ENCODE results near the gene JAK1.

Gene JAK1

DNA sequence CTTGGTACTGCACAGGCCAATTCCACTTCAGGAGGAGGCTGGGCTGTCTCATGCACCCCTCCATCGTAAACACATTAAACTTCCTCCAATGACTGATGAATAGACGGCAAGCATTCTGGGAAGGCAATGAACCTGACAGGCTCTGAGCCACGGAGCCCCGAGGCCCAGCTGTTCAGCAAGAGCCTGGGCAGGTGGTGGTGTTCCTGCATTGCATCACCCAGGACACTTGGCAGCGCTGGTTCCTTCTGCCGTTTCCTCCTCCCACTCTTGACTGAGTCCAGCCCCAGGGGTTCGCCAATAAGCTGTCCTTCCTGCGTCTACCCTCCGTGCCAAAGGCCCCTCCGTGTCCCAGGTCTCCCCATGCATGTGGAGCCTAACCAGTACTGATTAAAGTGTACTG is 109.8 kb downstream of the JAK1 start (continued):
- no peak for TF ChIP-seq ZNF513 (tag by site-specific recombination; IDR thresholded peaks at IDR 0.05)
- no peak for TF ChIP-seq ZNF350 (tag by site-specific recombination; IDR thresholded peaks at IDR 0.05)
- no peak for TF ChIP-seq MZF1 (tag by site-specific recombination; IDR thresholded peaks at IDR 0.05; ENCODE audit: borderline replicate concordance)
- TF ChIP-seq ZNF266 (tag by site-specific recombination; IDR thresholded peaks at IDR 0.05; ENCODE audit: low read depth): no peak

GRCh38 chr1:64855557-64855956 is 110.8 kb downstream of the JAK1 start:
- TF ChIP-seq KLF9 (tag by site-specific recombination; IDR thresholded peaks at IDR 0.05; ENCODE audit: low read depth) (no peak), ZNF529 (tag by site-specific recombination; IDR thresholded peaks at IDR 0.05; ENCODE audit: insufficient replicate concordance) (peak; percentile 97)
- POLR2A ChIA-PET: no interaction called here

DNA sequence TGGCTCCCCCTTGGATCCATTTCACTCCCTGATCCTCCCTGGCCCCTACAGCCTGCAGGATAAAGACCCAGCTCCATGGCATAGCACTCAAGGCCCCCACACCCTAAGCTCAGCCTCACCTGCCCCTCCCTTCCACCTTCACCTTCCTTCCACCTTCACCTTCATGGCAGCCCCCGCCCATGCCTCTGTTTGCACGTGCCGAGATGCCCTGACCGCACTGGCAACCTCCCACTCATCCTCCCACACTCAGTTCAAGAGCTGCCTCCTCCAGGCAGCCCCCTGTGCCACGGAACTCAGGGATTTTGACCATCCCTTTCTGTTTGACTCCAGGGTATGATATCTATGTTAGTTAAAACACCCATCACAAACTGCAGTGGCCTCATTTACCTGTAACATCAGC is 111.7 kb downstream of the JAK1 start:
- POLR2A ChIA-PET: no interaction called here
- TF ChIP-seq ZNF488 (tag by site-specific recombination; IDR thresholded peaks at IDR 0.05): no peak
- TF ChIP-seq EGR2 (tag by site-specific recombination; IDR thresholded peaks at IDR 0.05; ENCODE audit: low read depth): peak; percentile 69
- peak; percentile 52; the same call in 1 of the 2 replicates for TF ChIP-seq ZFHX2 (tag by site-specific recombination; conservative IDR thresholded peaks at IDR 0.05)
- no peaks in the 10 kb centered on the region for H3K9me3 ChIP-seq (ENCODE audit: control insufficient read depth, insufficient read depth, low read depth, low read length)

More at GRCh38 chr1:64855557-64855956, 110.8 kb downstream of the JAK1 start:
- Histone ChIP-seq H3K36me3 (ENCODE audit: control insufficient read depth in 2 of 2, insufficient read depth in 1 of 2, low read length in 2 of 2) (peaks cover 4 to 85% of the 10 kb centered on the region in 2 experiments; a peak in 1 of 3 replicates), H3K4me3 (ENCODE audit: low read depth, low read length) (no peak overlapping the region), H3K9me3 (ENCODE audit: control insufficient read depth, insufficient read depth, low read depth, low read length) (no peaks in the 10 kb centered on the region), H3K4me1 (ENCODE audit: control insufficient read depth, insufficient read depth, low read length) (no peaks in the 10 kb centered on the region), H3K27ac (ENCODE audit: extremely low read depth, low read depth, low read length) (no peak overlapping the region)
- CTCF ChIA-PET: no interaction called here

GRCh38 chr1:64851664-64852063 is 114.7 kb downstream of the JAK1 start:
- ChIA-PET CTCF (no interaction called here), POLR2A (interaction anchor here (1.1 kb wide), 1 partner anchor 106 kb away, joined by 3 read pairs; no protein-coding TSS in a partner anchor)
- TF ChIP-seq REPIN1 (tag by site-specific recombination; IDR thresholded peaks at IDR 0.05; ENCODE audit: low read depth): no peak
- no peak for TF ChIP-seq ZSCAN30 (tag by site-specific recombination; IDR thresholded peaks at IDR 0.05)
- TF ChIP-seq, protein P1, sequence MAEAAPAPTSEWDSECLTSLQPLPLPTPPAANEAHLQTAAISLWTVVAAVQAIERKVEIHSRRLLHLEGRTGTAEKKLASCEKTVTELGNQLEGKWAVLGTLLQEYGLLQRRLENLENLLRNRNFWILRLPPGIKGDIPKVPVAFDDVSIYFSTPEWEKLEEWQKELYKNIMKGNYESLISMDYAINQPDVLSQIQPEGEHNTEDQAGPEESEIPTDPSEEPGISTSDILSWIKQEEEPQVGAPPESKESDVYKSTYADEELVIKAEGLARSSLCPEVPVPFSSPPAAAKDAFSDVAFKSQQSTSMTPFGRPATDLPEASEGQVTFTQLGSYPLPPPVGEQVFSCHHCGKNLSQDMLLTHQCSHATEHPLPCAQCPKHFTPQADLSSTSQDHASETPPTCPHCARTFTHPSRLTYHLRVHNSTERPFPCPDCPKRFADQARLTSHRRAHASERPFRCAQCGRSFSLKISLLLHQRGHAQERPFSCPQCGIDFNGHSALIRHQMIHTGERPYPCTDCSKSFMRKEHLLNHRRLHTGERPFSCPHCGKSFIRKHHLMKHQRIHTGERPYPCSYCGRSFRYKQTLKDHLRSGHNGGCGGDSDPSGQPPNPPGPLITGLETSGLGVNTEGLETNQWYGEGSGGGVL (tag by site-specific recombination; IDR thresholded peaks at IDR 0.05): no peak
- Histone ChIP-seq H3K4me3 (ENCODE audit: low read depth, low read length) (no peak overlapping the region), H3K9me3 (ENCODE audit: control insufficient read depth, insufficient read depth, low read depth, low read length) (no peaks in the 10 kb centered on the region), H3K36me3 (ENCODE audit: control insufficient read depth in 2 of 2, insufficient read depth in 1 of 2, low read length in 2 of 2) (peaks cover 0 to 81% of the 10 kb centered on the region in 2 experiments; a peak in 1 of 3 replicates), H3K27ac (ENCODE audit: extremely low read depth, low read depth, low read length) (no peak overlapping the region), H3K4me1 (ENCODE audit: control insufficient read depth, insufficient read depth, low read length) (no peaks in the 10 kb centered on the region)

More for the DNA sequence above, 111.7 kb downstream of the JAK1 start:
- CTCF ChIA-PET: no interaction called here
- peaks cover 3 to 89% of the 10 kb centered on the region in 2 experiments; a peak in 1 of 3 replicates for H3K36me3 ChIP-seq (ENCODE audit: control insufficient read depth in 2 of 2, insufficient read depth in 1 of 2, low read length in 2 of 2)
- H3K4me3 ChIP-seq (ENCODE audit: low read depth, low read length): no peak overlapping the region
- no peak overlapping the region for H3K27ac ChIP-seq (ENCODE audit: extremely low read depth, low read depth, low read length)
- no peaks in the 10 kb centered on the region for H3K4me1 ChIP-seq (ENCODE audit: control insufficient read depth, insufficient read depth, low read length)

Data from HEK293 (cell line).